DOHH2 (cell line): ENCODE data around the gene RFC3.
"Not testable (repeated sequence)": the region's sequence is repeated elsewhere in the genome, so short reads cannot be mapped to it uniquely, and the experiment has no call there.

ENCODE experiments used
- EZH2phosphoT487 ChIP-seq: fragments of 200-600 bp; sonication (generic); IDR thresholded peaks from 2 replicates; pipeline ENCODE4 v1.6.1; 2017; ENCODE audit warnings: borderline replicate concordance, mild to moderate bottlenecking, antibody characterized with exemption, low read length, moderate library complexity, mixed read lengths
- TF ChIP-seq, protein P1 (sequence below): fragments of 200-600 bp; sonication (generic); IDR thresholded peaks from one replicate; pipeline ENCODE4 v1.5.1; 2014; ENCODE audit warnings: antibody characterized with exemption, mild to moderate bottlenecking, low read depth, low read length; ENCODE audit not compliant: poor library complexity, severe bottlenecking

DNA sequence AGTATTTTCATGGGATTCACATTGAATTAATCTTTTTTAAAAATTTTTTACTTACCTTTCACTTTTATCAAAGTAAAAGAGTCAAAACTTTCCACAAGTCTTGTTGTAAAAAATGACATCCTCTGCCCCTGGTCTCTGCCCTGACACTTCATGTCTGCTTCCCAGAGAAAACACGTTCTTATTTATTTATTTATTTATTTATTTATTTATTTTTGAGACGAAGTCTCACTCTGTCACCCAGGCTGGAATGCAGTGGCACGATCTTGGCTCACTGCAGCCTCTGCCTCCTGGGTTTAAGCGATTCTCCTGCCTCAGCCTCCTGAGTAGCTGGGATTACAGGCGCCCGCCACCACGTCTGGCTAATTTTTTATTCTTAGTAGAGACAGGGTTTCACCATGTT lies 5.1 kb upstream of the RFC3 start:
- TF ChIP-seq EZH2phosphoT487 = not testable (repeated sequence)
- TF ChIP-seq, protein P1, sequence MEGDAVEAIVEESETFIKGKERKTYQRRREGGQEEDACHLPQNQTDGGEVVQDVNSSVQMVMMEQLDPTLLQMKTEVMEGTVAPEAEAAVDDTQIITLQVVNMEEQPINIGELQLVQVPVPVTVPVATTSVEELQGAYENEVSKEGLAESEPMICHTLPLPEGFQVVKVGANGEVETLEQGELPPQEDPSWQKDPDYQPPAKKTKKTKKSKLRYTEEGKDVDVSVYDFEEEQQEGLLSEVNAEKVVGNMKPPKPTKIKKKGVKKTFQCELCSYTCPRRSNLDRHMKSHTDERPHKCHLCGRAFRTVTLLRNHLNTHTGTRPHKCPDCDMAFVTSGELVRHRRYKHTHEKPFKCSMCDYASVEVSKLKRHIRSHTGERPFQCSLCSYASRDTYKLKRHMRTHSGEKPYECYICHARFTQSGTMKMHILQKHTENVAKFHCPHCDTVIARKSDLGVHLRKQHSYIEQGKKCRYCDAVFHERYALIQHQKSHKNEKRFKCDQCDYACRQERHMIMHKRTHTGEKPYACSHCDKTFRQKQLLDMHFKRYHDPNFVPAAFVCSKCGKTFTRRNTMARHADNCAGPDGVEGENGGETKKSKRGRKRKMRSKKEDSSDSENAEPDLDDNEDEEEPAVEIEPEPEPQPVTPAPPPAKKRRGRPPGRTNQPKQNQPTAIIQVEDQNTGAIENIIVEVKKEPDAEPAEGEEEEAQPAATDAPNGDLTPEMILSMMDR = not testable (repeated sequence)
